Measurements from ENCODE around the gene SPECC1. TPM values are rescaled to one million over a fixed set of nuclear protein-coding genes. Genes with fewer than 3 reads are reported as not detected.

Gene SPECC1
- total RNA-seq, 6 experiments from 2014 or later = 0.81 to 5.0 (median 2.8) TPM

DNA sequence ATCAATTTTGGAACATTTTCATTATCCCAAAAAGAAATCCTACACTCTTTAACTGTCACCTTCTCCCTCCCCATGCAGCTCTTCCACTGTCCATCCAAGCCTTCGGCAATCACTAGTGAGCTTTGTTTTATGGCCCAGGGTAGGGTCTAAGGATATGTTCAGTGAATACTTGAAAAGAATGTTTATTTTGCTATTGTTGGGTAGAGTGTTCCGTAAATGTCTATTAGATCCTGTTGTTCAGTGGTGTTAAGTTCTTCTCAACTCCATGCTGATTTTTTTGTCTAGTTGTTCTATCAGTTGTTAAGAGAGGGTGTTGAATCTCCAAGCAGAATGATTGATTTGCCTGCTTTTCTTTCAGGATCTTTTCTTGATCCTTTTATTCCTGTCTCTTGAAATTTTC, 29.9 kb downstream of the SPECC1 start:
- 65% methylated on average over 2 of the region's 2 CpGs for WGBS (ENCODE audit: insufficient coverage, low coverage, low lambda C conversion rate, missing lambda C conversion rate)

DNA sequence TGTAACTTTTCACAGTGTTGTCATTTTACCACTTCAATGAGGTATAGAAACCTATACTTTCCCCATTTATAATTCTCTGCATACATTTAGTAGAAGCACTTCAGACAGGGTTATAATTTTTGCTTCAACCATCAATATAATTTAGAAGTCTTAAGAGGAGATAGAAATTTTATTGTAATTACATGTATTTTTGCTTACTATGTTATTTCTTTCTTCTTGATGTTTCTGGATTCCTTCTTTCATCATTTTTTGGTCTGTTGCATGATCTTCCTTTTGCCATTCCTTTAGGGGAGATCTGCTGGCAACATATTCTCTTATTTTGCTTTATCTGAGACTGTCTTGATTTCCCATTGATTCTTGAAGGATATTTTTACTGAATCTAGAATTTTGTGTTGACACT, 31.1 kb downstream of the SPECC1 start:
- H3K36me3 ChIP-seq = no peaks in the 10 kb centered on the region
- no peak for ATAC-seq
- no peak for DNase-seq
- no peak overlapping the region for H3K4me3 ChIP-seq
- H3K4me1 ChIP-seq = no peaks in the 10 kb centered on the region
- no peaks in the 10 kb centered on the region for H3K9me3 ChIP-seq
- no peaks in the 10 kb centered on the region for H3K27me3 ChIP-seq
- H3K27ac ChIP-seq = no peak overlapping the region
- no peak for TF ChIP-seq POLR2A (IDR thresholded peaks at IDR 0.05)
- intact Hi-C loops (cut with DNase I) = no loop called here

More for the DNA sequence above, 29.9 kb downstream of the SPECC1 start:
- no peak for DNase-seq
- no peak overlapping the region for H3K4me3 ChIP-seq
- no peaks in the 10 kb centered on the region for H3K9me3 ChIP-seq
- no peaks in the 10 kb centered on the region for H3K27me3 ChIP-seq
- H3K4me1 ChIP-seq = no peaks in the 10 kb centered on the region
- H3K27ac ChIP-seq = no peak overlapping the region
- no peak for ATAC-seq
- TF ChIP-seq POLR2A (IDR thresholded peaks at IDR 0.05) = no peak
- TF ChIP-seq, protein P1, sequence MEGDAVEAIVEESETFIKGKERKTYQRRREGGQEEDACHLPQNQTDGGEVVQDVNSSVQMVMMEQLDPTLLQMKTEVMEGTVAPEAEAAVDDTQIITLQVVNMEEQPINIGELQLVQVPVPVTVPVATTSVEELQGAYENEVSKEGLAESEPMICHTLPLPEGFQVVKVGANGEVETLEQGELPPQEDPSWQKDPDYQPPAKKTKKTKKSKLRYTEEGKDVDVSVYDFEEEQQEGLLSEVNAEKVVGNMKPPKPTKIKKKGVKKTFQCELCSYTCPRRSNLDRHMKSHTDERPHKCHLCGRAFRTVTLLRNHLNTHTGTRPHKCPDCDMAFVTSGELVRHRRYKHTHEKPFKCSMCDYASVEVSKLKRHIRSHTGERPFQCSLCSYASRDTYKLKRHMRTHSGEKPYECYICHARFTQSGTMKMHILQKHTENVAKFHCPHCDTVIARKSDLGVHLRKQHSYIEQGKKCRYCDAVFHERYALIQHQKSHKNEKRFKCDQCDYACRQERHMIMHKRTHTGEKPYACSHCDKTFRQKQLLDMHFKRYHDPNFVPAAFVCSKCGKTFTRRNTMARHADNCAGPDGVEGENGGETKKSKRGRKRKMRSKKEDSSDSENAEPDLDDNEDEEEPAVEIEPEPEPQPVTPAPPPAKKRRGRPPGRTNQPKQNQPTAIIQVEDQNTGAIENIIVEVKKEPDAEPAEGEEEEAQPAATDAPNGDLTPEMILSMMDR (IDR thresholded peaks at IDR 0.05) = no peak
- H3K36me3 ChIP-seq = no peaks in the 10 kb centered on the region
- intact Hi-C loops (cut with DNase I) = no loop called here

DNA sequence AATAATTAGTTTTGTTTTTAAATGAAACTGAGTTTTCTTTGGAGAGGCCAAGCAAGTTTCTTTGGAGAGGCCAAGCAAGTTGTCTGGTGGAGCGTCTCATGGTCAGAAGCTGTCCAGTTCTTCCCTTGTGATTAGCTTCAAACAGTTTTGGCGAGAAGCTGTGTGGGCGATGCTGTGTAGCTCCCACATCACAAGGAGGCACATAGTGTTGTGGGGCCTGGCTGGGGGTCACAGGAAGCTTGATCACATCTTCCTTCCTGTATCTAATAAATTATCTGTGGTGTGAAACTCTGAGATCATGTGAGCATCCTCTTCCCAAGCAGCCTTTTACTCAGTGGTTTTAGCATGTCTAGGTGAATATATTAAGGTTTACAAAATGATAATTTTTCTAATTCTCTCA, 33.9 kb downstream of the SPECC1 start:
- H3K9me3 ChIP-seq = no peaks in the 10 kb centered on the region
- no peak for TF ChIP-seq POLR2A (IDR thresholded peaks at IDR 0.05)
- TF ChIP-seq, protein P1 (IDR thresholded peaks at IDR 0.05) = no peak
- no peak for ATAC-seq
- H3K27ac ChIP-seq = no peak overlapping the region
- intact Hi-C loops (cut with DNase I) = no loop called here
- no peak overlapping the region for H3K4me3 ChIP-seq
- H3K4me1 ChIP-seq = no peaks in the 10 kb centered on the region
- 60% methylated on average over 1 of the region's 3 CpGs for WGBS (ENCODE audit: insufficient coverage, low coverage, low lambda C conversion rate, missing lambda C conversion rate)
- DNase-seq = no peak
- H3K36me3 ChIP-seq = no peaks in the 10 kb centered on the region
- H3K27me3 ChIP-seq = no peaks in the 10 kb centered on the region

DNA sequence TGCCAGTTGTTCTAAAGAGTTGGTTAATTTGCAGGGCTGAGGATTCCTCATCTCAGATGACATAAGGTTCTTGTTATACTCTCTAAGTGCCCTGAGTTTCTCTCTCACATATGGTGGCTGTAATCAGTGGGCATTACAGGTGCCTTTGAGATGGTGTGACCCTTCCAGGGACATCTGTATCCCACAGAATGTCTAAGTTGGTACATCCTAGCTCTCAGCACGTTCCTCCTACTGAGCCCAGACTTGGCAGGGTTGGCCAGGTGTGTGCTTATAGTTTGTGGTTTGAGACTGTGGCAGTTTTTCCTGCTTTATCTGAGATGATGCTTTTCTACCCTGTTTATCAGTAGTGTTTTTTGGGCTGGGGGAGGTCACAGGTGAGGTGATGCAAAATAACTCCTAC, 36.3 kb downstream of the SPECC1 start:
- intact Hi-C loops (cut with DNase I) = no loop called here
- Histone ChIP-seq H3K36me3 (no peaks in the 10 kb centered on the region), H3K27me3 (no peaks in the 10 kb centered on the region), H3K4me1 (no peaks in the 10 kb centered on the region), H3K9me3 (no peaks in the 10 kb centered on the region), H3K27ac (no peak overlapping the region), H3K4me3 (no peak overlapping the region)
- TF ChIP-seq, protein P1 (IDR thresholded peaks at IDR 0.05) = no peak
- TF ChIP-seq POLR2A (IDR thresholded peaks at IDR 0.05) = no peak
- ATAC-seq = no peak
- 43% methylated on average over 1 of the region's 1 CpG for WGBS (ENCODE audit: insufficient coverage, low coverage, low lambda C conversion rate, missing lambda C conversion rate)
- DNase-seq = no peak

DNA sequence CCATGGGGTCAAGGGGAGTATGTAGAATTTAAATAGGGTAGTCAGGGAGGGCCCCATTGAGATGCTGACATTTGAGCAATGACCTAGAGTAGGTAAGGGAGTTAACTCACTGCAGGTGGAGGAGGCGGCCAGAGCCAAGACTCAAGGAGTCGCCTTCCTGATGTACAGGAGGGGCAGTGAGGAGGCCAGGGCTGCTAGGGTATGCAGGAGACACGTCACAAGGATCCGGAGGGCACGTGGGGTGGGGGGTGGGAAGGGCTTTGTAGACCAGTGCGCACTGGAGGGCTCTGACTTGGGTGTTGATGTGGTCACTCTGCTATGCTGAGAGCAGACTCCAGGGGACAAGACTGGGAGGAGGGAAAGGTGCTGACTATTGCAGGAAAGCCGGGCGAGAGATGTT, 37.5 kb downstream of the SPECC1 start:
- DNase-seq = no peak
- TF ChIP-seq, protein P1 (IDR thresholded peaks at IDR 0.05) = no peak
- TF ChIP-seq POLR2A (IDR thresholded peaks at IDR 0.05) = no peak
- no peak for ATAC-seq
- Histone ChIP-seq H3K4me3 (no peak overlapping the region), H3K4me1 (no peaks in the 10 kb centered on the region), H3K9me3 (no peaks in the 10 kb centered on the region), H3K36me3 (no peaks in the 10 kb centered on the region), H3K27me3 (no peaks in the 10 kb centered on the region), H3K27ac (no peak overlapping the region)
- WGBS (ENCODE audit: insufficient coverage, low coverage, low lambda C conversion rate, missing lambda C conversion rate) = 61% methylated on average over 8 of the region's 8 CpGs
- intact Hi-C loops (cut with DNase I) = no loop called here

Measured in right lobe of liver (tissue), 6 donors.